OCI-LY1 (cell line): ENCODE results near the gene MRPL42.

Experiments
- EZH2 ChIP-seq: fragments of 200-600 bp; sonication (generic), shearing (Covaris generic); IDR thresholded peaks from 2 replicates; pipeline ENCODE4 v1.8.0; 2017; ENCODE audit warnings: borderline replicate concordance, mixed run types, mild to moderate bottlenecking, antibody characterized with exemption, low read length, moderate library complexity, mixed read lengths
- TF ChIP-seq, protein P1 (sequence below): fragments of 200-600 bp; sonication (generic), shearing (Covaris generic); IDR thresholded peaks from 2 replicates; pipeline ENCODE4 v1.5.1; 2017; ENCODE audit warnings: mild to moderate bottlenecking, antibody characterized with exemption, low read length, moderate library complexity, mixed read lengths

DNA sequence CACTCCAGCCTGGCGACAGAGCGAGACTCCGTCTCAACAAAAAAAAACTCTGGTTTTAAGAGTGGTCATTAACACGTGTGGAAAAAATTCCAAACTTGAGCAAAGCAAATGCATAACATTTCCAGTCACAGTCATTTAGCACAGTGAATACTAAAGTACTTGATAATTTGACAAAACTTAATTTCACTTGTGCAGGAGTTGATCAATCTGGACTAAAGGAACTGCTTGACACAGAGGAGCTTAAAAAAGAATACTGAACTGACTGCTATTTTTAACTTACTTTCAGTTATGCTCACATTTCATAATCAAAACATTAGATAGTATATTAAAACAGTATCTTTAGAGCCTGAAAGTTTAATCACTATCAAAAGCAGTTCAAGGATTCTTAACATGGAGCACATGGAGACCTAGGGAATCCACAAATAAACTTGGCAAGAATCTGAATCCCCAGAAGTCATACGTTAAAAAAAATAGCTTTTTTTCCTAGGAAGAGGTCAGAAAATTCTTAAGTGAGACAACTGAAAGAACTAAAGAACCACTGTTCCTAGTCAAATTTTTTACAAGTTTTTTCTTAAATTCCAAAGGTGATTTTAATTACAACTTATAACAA is 33.0 kb upstream of the MRPL42 start:
- TF ChIP-seq, protein P1, sequence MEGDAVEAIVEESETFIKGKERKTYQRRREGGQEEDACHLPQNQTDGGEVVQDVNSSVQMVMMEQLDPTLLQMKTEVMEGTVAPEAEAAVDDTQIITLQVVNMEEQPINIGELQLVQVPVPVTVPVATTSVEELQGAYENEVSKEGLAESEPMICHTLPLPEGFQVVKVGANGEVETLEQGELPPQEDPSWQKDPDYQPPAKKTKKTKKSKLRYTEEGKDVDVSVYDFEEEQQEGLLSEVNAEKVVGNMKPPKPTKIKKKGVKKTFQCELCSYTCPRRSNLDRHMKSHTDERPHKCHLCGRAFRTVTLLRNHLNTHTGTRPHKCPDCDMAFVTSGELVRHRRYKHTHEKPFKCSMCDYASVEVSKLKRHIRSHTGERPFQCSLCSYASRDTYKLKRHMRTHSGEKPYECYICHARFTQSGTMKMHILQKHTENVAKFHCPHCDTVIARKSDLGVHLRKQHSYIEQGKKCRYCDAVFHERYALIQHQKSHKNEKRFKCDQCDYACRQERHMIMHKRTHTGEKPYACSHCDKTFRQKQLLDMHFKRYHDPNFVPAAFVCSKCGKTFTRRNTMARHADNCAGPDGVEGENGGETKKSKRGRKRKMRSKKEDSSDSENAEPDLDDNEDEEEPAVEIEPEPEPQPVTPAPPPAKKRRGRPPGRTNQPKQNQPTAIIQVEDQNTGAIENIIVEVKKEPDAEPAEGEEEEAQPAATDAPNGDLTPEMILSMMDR = no peak
- TF ChIP-seq EZH2 = no peak
